Measurements from ENCODE around the gene DNAJC17.

DNA sequence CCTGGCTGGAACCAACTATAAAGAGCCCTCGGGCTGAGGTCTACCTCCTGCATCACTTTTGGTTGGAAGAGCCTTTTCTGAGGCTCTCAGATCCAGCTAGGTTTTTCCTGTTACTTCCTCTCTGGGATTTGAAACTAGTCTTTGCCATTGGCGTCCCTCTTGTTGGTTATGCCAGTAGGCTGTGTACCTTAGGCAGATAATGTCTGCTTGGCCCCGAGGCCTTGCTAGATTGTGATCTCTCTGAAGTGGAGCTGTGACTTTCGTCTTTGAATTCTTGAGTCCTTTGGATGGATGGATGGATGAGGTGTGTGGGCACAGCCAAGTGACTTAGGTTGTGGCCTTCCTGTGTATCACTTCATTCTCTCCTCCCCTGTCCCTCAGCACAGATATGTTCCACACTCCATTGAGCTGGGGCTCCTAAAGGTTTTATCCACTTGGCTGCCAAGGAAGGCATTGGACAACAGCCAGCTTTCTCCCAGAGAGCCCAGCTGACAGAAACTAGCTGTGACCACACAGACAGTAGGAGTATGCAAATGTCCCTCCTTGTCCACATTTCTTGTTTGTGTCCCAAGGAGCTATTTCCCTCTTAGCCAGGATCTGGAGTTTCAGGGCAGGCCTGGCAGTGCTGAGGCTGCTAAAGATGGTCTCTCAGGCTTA lies 7.9 kb upstream of the DNAJC17 start:
- TF ChIP-seq, protein P1, sequence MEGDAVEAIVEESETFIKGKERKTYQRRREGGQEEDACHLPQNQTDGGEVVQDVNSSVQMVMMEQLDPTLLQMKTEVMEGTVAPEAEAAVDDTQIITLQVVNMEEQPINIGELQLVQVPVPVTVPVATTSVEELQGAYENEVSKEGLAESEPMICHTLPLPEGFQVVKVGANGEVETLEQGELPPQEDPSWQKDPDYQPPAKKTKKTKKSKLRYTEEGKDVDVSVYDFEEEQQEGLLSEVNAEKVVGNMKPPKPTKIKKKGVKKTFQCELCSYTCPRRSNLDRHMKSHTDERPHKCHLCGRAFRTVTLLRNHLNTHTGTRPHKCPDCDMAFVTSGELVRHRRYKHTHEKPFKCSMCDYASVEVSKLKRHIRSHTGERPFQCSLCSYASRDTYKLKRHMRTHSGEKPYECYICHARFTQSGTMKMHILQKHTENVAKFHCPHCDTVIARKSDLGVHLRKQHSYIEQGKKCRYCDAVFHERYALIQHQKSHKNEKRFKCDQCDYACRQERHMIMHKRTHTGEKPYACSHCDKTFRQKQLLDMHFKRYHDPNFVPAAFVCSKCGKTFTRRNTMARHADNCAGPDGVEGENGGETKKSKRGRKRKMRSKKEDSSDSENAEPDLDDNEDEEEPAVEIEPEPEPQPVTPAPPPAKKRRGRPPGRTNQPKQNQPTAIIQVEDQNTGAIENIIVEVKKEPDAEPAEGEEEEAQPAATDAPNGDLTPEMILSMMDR (IDR thresholded peaks at IDR 0.05; ENCODE audit: insufficient read depth, low read length, poor library complexity, severe bottlenecking): no peak
- TF ChIP-seq EZH2phosphoT487 (conservative IDR thresholded peaks at IDR 0.05; ENCODE audit: low read length): no peak
